HepG2 (cell line): ENCODE data around the gene NAA25. TPM values are rescaled to one million over a fixed set of nuclear protein-coding genes. Genes with fewer than 3 reads are reported as not detected.
A peak's percentile ranks its signal among the peaks of the same experiment; 100 is the strongest.

ENCODE experiments used
- CREB1 ChIP-seq, 2 experiments: fragments of 450-650 bp in 1 of 2; IDR thresholded peaks; 2 replicates each; pipeline ENCODE4 v1.6.1; 2016 to 2017; ENCODE audit warnings: control low read depth in 1 of 2, mild to moderate bottlenecking in 1 of 2, missing compliant biosample characterization in 1 of 2, missing genetic modification characterization in 1 of 2
- CREBL2 ChIP-seq: sonication (generic); formaldehyde crosslinking; IDR thresholded peaks from 2 replicates; pipeline ENCODE4 v1.8.1; 2023; ENCODE audit warnings: missing genetic modification reagents, mild to moderate bottlenecking, borderline replicate concordance
- IRF2 ChIP-seq: IDR thresholded peaks from 2 replicates; pipeline ENCODE4 v1.6.1; 2018; ENCODE audit warnings: missing genetic modification reagents, missing compliant biosample characterization
- LRRFIP1 ChIP-seq: sonication (generic); formaldehyde crosslinking; conservative IDR thresholded peaks from 2 replicates; pipeline ENCODE4 v1.4.0; 2020; ENCODE audit warnings: missing genetic modification reagents
- POLR2A ChIP-seq, 2 experiments: IDR thresholded peaks; 2 replicates each; pipeline ENCODE4 v1.6.1; 2011; ENCODE audit warnings: low read depth in 2 of 2, low read length in 2 of 2, mild to moderate bottlenecking in 1 of 2, moderate library complexity in 1 of 2; ENCODE audit not compliant: insufficient read depth in 1 of 2
- RXRA ChIP-seq: sonication (generic); formaldehyde crosslinking; IDR thresholded peaks from 2 replicates; pipeline ENCODE4 v1.5.1; 2020; ENCODE audit warnings: missing genetic modification reagents
- TP53 ChIP-seq: sonication (generic); formaldehyde crosslinking; conservative IDR thresholded peaks from 2 replicates; pipeline ENCODE4 v1.4.0; 2020; ENCODE audit warnings: missing genetic modification reagents
- TSC22D2 ChIP-seq: sonication (generic); formaldehyde crosslinking; IDR thresholded peaks from 2 replicates; pipeline ENCODE4 v1.5.1; 2020; ENCODE audit warnings: missing genetic modification reagents, mild to moderate bottlenecking, borderline replicate concordance
- ZNF367 ChIP-seq: sonication (generic); formaldehyde crosslinking; IDR thresholded peaks from 2 replicates; pipeline ENCODE4 v1.4.0; 2020; ENCODE audit warnings: missing genetic modification reagents, borderline replicate concordance
- ZNF432 ChIP-seq: sonication (generic); formaldehyde crosslinking; IDR thresholded peaks from 2 replicates; pipeline ENCODE4 v1.5.0; 2020; ENCODE audit warnings: missing genetic modification reagents, mild to moderate bottlenecking, borderline replicate concordance
- ZNF607 ChIP-seq: sonication (generic); formaldehyde crosslinking; IDR thresholded peaks from 2 replicates; pipeline ENCODE4 v1.5.1; 2020; ENCODE audit warnings: missing genetic modification reagents, mild to moderate bottlenecking, borderline replicate concordance
- ZSCAN21 ChIP-seq: sonication (generic); formaldehyde crosslinking; IDR thresholded peaks from 2 replicates; pipeline ENCODE4 v1.8.0; 2022; ENCODE audit warnings: mild to moderate bottlenecking, missing genetic modification reagents, moderate library complexity, borderline replicate concordance
- ZSCAN29 ChIP-seq: sonication (generic); formaldehyde crosslinking; conservative IDR thresholded peaks from 2 replicates; pipeline ENCODE4 v1.4.0; 2020; ENCODE audit warnings: mild to moderate bottlenecking, missing genetic modification reagents
- polyA plus RNA-seq, 8 experiments: library from polyadenylated mRNA; depleted of rRNA in 3 of 8; stranded (reverse) in 7 of 8; unstranded in 1 of 8; fragments of >200 nt; fragmentation: Illumina TruSeq in 4 of 8; extraction: Trizol in 4 of 8; gene quantifications; 2 replicates each; pipeline versions ENCODE4 v1.2.1 to v1.2.3, GENCODE V29; 2011 to 2016; ENCODE audit warnings: low read depth in 4 of 8, missing spikeins in 1 of 8, mixed read lengths in 1 of 8; ENCODE audit not compliant: insufficient read depth in 1 of 8
- total RNA-seq, 5 experiments: library from RNA; depleted of rRNA; stranded (reverse); fragments of >200 nt; fragmentation: Illumina TruSeq; extraction: Trizol; gene quantifications; 2 replicates each; pipeline ENCODE4 v1.2.3, GENCODE V29; 2016; ENCODE audit warnings: low read depth in 1 of 5
- TF ChIP-seq, protein P1 (sequence below): sonication (generic); formaldehyde crosslinking; IDR thresholded peaks from 2 replicates; pipeline ENCODE4 v1.4.0; 2020; ENCODE audit warnings: low read depth, mild to moderate bottlenecking, missing genetic modification reagents
- TF ChIP-seq, protein P2 (sequence below): sonication (generic); formaldehyde crosslinking; IDR thresholded peaks from 2 replicates; pipeline ENCODE4 v1.9.0; 2021; ENCODE audit warnings: mild to moderate bottlenecking, missing genetic modification reagents

Gene NAA25
- total and polyA plus RNA-seq, 2 of the 13 experiments (the other 11 are each of a cell fraction or from before 2014, with no cell fraction given): 11.4 to 32.0 TPM

DNA sequence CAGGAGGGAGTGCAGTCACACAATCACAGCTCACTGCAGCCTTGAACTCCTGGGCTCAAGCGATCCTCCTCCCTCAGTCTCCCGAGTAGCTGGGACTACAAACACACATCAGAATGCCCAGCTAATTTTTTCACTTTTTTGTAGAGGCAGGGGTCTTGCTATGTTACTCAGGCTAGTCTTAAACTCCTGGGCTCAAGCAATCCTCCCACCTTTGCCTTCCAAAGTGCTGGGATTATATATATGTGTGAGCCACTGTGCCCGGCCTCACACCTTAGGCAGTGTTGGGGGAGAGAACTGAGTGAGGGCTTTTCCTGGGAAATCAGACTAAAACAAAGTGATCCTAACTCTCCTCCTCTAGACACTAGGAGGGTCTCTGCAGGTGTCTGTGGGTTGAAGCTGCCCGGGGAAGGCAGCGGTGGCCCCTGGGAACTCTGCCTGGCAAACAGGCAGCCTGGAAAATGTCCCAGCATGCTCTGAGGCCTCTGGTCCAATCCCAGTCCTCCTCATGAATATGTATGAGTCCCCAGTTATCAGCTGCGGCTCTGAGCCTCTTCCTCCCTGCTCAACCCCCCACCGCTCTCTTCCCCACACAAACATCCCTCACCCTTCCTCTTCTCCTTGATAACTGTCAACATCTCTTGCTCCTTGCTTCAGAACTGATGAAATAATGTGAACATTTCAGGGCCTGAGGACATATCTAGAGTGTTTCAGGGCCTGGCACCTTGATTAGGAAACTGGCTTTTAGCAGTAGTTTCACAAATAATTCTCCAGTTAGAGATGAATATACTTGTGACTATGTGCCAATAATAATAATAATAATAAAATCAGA is 7.9 kb upstream of the NAA25 start (continued):
- TF ChIP-seq ZNF432: no peak
- TF ChIP-seq, protein P1, sequence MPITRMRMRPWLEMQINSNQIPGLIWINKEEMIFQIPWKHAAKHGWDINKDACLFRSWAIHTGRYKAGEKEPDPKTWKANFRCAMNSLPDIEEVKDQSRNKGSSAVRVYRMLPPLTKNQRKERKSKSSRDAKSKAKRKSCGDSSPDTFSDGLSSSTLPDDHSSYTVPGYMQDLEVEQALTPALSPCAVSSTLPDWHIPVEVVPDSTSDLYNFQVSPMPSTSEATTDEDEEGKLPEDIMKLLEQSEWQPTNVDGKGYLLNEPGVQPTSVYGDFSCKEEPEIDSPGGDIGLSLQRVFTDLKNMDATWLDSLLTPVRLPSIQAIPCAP (CRISPR knock-in tag): no peak
- TF ChIP-seq ZNF607 (CRISPR knock-in tag): peak; percentile 19; the same call in 1 of the 2 replicates
- TF ChIP-seq IRF2 (CRISPR knock-in tag): 0 out of 2 replicates have a peak, but pooled peaks have one; percentile 37
- TF ChIP-seq ZSCAN21 (CRISPR knock-in tag): no peak
- TF ChIP-seq CREBL2 (CRISPR knock-in tag): no peak
- no peak for TF ChIP-seq RXRA (CRISPR knock-in tag)
- TF ChIP-seq POLR2A (IDR thresholded peaks at IDR 0.05; ENCODE audit: insufficient read depth in 1 of 2, low read depth in 2 of 2, low read length in 2 of 2): peak; percentile 71 to 95
- TF ChIP-seq ZNF367 (CRISPR knock-in tag): no peak
- no peak for TF ChIP-seq TP53
- peak; percentile 83; the same call in 1 of the 2 replicates for TF ChIP-seq TSC22D2 (CRISPR knock-in tag)
- no peak for TF ChIP-seq CREB1 (IDR thresholded peaks at IDR 0.05)
- TF ChIP-seq CREB1 (CRISPR knock-in tag; IDR thresholded peaks at IDR 0.05): no peak
- no peak for TF ChIP-seq LRRFIP1 (CRISPR knock-in tag)
- TF ChIP-seq, protein P2, sequence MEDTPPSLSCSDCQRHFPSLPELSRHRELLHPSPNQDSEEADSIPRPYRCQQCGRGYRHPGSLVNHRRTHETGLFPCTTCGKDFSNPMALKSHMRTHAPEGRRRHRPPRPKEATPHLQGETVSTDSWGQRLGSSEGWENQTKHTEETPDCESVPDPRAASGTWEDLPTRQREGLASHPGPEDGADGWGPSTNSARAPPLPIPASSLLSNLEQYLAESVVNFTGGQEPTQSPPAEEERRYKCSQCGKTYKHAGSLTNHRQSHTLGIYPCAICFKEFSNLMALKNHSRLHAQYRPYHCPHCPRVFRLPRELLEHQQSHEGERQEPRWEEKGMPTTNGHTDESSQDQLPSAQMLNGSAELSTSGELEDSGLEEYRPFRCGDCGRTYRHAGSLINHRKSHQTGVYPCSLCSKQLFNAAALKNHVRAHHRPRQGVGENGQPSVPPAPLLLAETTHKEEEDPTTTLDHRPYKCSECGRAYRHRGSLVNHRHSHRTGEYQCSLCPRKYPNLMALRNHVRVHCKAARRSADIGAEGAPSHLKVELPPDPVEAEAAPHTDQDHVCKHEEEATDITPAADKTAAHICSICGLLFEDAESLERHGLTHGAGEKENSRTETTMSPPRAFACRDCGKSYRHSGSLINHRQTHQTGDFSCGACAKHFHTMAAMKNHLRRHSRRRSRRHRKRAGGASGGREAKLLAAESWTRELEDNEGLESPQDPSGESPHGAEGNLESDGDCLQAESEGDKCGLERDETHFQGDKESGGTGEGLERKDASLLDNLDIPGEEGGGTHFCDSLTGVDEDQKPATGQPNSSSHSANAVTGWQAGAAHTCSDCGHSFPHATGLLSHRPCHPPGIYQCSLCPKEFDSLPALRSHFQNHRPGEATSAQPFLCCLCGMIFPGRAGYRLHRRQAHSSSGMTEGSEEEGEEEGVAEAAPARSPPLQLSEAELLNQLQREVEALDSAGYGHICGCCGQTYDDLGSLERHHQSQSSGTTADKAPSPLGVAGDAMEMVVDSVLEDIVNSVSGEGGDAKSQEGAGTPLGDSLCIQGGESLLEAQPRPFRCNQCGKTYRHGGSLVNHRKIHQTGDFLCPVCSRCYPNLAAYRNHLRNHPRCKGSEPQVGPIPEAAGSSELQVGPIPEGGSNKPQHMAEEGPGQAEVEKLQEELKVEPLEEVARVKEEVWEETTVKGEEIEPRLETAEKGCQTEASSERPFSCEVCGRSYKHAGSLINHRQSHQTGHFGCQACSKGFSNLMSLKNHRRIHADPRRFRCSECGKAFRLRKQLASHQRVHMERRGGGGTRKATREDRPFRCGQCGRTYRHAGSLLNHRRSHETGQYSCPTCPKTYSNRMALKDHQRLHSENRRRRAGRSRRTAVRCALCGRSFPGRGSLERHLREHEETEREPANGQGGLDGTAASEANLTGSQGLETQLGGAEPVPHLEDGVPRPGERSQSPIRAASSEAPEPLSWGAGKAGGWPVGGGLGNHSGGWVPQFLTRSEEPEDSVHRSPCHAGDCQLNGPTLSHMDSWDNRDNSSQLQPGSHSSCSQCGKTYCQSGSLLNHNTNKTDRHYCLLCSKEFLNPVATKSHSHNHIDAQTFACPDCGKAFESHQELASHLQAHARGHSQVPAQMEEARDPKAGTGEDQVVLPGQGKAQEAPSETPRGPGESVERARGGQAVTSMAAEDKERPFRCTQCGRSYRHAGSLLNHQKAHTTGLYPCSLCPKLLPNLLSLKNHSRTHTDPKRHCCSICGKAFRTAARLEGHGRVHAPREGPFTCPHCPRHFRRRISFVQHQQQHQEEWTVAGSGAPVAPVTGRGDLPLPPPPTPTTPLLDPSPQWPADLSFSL: peak; percentile 66; the same call in 1 of the 2 replicates
- TF ChIP-seq ZSCAN29 (CRISPR knock-in tag): no peak
